Measurements from ENCODE around the gene SHISA6.

DNA sequence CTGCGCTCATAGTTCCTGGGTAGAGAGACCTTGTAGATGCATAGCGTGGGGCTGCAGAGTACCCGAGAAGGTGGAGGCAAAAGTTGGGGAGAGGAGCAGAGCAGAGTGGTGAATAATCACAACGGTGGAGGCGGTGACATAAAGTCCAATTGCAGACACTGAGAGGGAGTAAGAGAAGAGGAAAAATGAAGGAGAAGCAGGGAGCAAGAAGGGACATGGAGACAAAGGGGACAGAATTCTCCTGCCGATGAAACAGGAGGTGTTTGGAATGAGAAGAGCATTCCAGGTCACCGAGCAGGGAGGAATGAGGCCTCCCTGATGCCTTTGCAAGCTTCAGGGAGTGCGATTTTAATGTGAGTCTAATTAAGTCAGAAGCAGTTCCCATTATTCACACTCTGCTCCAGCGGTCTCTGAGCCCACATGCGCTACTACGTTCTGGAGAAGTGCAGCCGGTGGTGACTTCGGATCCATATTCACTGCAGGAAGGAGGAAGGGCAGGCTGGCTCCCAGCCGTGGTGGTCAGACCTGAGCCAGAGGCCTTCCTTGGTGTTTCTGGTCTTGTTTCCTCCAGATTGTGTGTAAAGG, 249.2 kb downstream of the SHISA6 start:
- TF ChIP-seq, protein P1, sequence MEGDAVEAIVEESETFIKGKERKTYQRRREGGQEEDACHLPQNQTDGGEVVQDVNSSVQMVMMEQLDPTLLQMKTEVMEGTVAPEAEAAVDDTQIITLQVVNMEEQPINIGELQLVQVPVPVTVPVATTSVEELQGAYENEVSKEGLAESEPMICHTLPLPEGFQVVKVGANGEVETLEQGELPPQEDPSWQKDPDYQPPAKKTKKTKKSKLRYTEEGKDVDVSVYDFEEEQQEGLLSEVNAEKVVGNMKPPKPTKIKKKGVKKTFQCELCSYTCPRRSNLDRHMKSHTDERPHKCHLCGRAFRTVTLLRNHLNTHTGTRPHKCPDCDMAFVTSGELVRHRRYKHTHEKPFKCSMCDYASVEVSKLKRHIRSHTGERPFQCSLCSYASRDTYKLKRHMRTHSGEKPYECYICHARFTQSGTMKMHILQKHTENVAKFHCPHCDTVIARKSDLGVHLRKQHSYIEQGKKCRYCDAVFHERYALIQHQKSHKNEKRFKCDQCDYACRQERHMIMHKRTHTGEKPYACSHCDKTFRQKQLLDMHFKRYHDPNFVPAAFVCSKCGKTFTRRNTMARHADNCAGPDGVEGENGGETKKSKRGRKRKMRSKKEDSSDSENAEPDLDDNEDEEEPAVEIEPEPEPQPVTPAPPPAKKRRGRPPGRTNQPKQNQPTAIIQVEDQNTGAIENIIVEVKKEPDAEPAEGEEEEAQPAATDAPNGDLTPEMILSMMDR (IDR thresholded peaks at IDR 0.05; ENCODE audit: poor library complexity, severe bottlenecking) = no peak
- TF ChIP-seq EZH2 (IDR thresholded peaks at IDR 0.05; ENCODE audit: borderline replicate concordance, insufficient read depth, low read length, poor library complexity, severe bottlenecking) (no peak), POLR2AphosphoS5 (IDR thresholded peaks at IDR 0.05) (no peak), MXI1 (conservative IDR thresholded peaks at IDR 0.05; ENCODE audit: poor library complexity, severe bottlenecking) (no peak), RAD21 (conservative IDR thresholded peaks at IDR 0.05) (no peak), TAF1 (IDR thresholded peaks at IDR 0.05; ENCODE audit: low read depth) (no peak), EP300 (conservative IDR thresholded peaks at IDR 0.05; ENCODE audit: poor library complexity, severe bottlenecking) (no peak)
- TF ChIP-seq, protein P2, sequence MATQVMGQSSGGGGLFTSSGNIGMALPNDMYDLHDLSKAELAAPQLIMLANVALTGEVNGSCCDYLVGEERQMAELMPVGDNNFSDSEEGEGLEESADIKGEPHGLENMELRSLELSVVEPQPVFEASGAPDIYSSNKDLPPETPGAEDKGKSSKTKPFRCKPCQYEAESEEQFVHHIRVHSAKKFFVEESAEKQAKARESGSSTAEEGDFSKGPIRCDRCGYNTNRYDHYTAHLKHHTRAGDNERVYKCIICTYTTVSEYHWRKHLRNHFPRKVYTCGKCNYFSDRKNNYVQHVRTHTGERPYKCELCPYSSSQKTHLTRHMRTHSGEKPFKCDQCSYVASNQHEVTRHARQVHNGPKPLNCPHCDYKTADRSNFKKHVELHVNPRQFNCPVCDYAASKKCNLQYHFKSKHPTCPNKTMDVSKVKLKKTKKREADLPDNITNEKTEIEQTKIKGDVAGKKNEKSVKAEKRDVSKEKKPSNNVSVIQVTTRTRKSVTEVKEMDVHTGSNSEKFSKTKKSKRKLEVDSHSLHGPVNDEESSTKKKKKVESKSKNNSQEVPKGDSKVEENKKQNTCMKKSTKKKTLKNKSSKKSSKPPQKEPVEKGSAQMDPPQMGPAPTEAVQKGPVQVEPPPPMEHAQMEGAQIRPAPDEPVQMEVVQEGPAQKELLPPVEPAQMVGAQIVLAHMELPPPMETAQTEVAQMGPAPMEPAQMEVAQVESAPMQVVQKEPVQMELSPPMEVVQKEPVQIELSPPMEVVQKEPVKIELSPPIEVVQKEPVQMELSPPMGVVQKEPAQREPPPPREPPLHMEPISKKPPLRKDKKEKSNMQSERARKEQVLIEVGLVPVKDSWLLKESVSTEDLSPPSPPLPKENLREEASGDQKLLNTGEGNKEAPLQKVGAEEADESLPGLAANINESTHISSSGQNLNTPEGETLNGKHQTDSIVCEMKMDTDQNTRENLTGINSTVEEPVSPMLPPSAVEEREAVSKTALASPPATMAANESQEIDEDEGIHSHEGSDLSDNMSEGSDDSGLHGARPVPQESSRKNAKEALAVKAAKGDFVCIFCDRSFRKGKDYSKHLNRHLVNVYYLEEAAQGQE (IDR thresholded peaks at IDR 0.05; ENCODE audit: borderline replicate concordance) = no peak
